H9 (cell line): ENCODE results near the gene BTBD8. TPM values are rescaled to one million over a fixed set of nuclear protein-coding genes. Genes with fewer than 3 reads are reported as not detected.

ENCODE experiments used
- DNase-seq: peaks from one replicate; pipeline ENCODE4 v3.0.0-alpha.2; 2017
- H2AFZ ChIP-seq: one replicate; pipeline ENCODE4 v1.6.1; 2013; ENCODE audit warnings: mild to moderate bottlenecking, low read length, control low read depth, moderate library complexity
- H2AK5ac ChIP-seq: 2 replicates; pipeline ENCODE4 v1.6.1; 2013; ENCODE audit warnings: low read length, control low read depth, mixed read lengths; ENCODE audit not compliant: insufficient read length
- H2BK120ac ChIP-seq: one replicate; pipeline ENCODE4 v1.6.1; 2013; ENCODE audit warnings: low read depth, mild to moderate bottlenecking, low read length, control low read depth, inconsistent platforms; ENCODE audit not compliant: poor library complexity, severe bottlenecking
- H2BK12ac ChIP-seq: 2 replicates; pipeline ENCODE4 v1.6.1; 2013; ENCODE audit warnings: low read length, control low read depth, mixed read lengths, low read depth; ENCODE audit not compliant: insufficient read length
- H2BK15ac ChIP-seq: 2 replicates; pipeline ENCODE4 v1.6.1; 2013; ENCODE audit warnings: low read depth, low read length, control low read depth
- H2BK20ac ChIP-seq: one replicate; pipeline ENCODE4 v1.6.1; 2013; ENCODE audit warnings: low read depth, mild to moderate bottlenecking, low read length, control low read depth, inconsistent platforms; ENCODE audit not compliant: poor library complexity, severe bottlenecking
- H2BK5ac ChIP-seq: 2 replicates; pipeline ENCODE4 v1.6.1; 2013; ENCODE audit warnings: low read length, control low read depth, mixed read lengths; ENCODE audit not compliant: insufficient read length
- H3K14ac ChIP-seq: 2 replicates; pipeline ENCODE4 v1.6.1; 2013; ENCODE audit warnings: low read length, control low read depth; ENCODE audit not compliant: insufficient read depth
- H3K18ac ChIP-seq: 2 replicates; pipeline ENCODE4 v1.6.1; 2013; ENCODE audit warnings: low read depth, mild to moderate bottlenecking, mixed read lengths, low read length, control low read depth; ENCODE audit not compliant: insufficient read length
- H3K23ac ChIP-seq: 2 replicates; pipeline ENCODE4 v1.6.1; 2013; ENCODE audit warnings: low read length, control low read depth, mixed read lengths, low read depth; ENCODE audit not compliant: insufficient read length
- H3K23me2 ChIP-seq: 2 replicates; pipeline ENCODE4 v1.6.1; 2013; ENCODE audit warnings: low read depth, mild to moderate bottlenecking, mixed read lengths, low read length, control low read depth; ENCODE audit not compliant: insufficient read length, poor library complexity, severe bottlenecking
- H3K27ac ChIP-seq: 2 replicates; pipeline ENCODE4 v1.5.1; 2013; ENCODE audit warnings: low read length, control low read depth, mixed read lengths, low read depth; ENCODE audit not compliant: insufficient read length
- H3K27me3 ChIP-seq: 2 replicates; pipeline ENCODE4 v1.6.1; 2013; ENCODE audit warnings: low read length, control low read depth, inconsistent platforms; ENCODE audit not compliant: insufficient read depth
- H3K4ac ChIP-seq: 2 replicates; pipeline ENCODE4 v1.6.1; 2013; ENCODE audit warnings: low read depth, mild to moderate bottlenecking, control low read depth, inconsistent platforms, low read length, moderate library complexity
- H3K4me1 ChIP-seq: 2 replicates; pipeline ENCODE4 v1.6.1; 2013; ENCODE audit warnings: low read length, control low read depth, inconsistent platforms; ENCODE audit not compliant: insufficient read depth
- H3K4me2 ChIP-seq: 2 replicates; pipeline ENCODE4 v1.6.1; 2013; ENCODE audit warnings: low read length, control low read depth, mixed read lengths; ENCODE audit not compliant: insufficient read length, insufficient read depth
- H3K56ac ChIP-seq: 2 replicates; pipeline ENCODE4 v1.6.1; 2013; ENCODE audit warnings: low read depth, mild to moderate bottlenecking, mixed read lengths, low read length, control low read depth; ENCODE audit not compliant: insufficient read length
- H3K79me1 ChIP-seq: 2 replicates; pipeline ENCODE4 v1.6.1; 2013; ENCODE audit warnings: low read depth, mild to moderate bottlenecking, moderate library complexity, low read length, control low read depth, inconsistent platforms; ENCODE audit not compliant: insufficient read depth, poor library complexity, severe bottlenecking
- H3K79me2 ChIP-seq: 2 replicates; pipeline ENCODE4 v1.6.1; 2013; ENCODE audit warnings: low read length, control low read depth, inconsistent platforms; ENCODE audit not compliant: insufficient read depth
- H3K9ac ChIP-seq: 2 replicates; pipeline ENCODE4 v1.6.1; 2013; ENCODE audit warnings: low read length, control low read depth, mixed read lengths; ENCODE audit not compliant: insufficient read length; ENCODE audit errors: extremely low read depth
- H3K9me3 ChIP-seq: one replicate; pipeline ENCODE4 v1.6.1; 2013; ENCODE audit warnings: low read depth, low read length, inconsistent platforms; ENCODE audit not compliant: control insufficient read depth
- H3T11ph ChIP-seq: one replicate; pipeline ENCODE4 v1.6.1; 2013; ENCODE audit warnings: mild to moderate bottlenecking, low read length, control low read depth, inconsistent platforms
- H4K20me1 ChIP-seq: one replicate; pipeline ENCODE4 v1.6.1; 2013; ENCODE audit not compliant: control insufficient read depth, insufficient read length, insufficient read depth
- H4K5ac ChIP-seq: 2 replicates; pipeline ENCODE4 v1.6.1; 2013; ENCODE audit warnings: low read depth, mild to moderate bottlenecking, mixed read lengths, low read length, control low read depth; ENCODE audit not compliant: insufficient read length
- H4K8ac ChIP-seq: replicated peaks from 2 replicates; pipeline ENCODE4 v1.6.1; 2013; ENCODE audit warnings: low read length, control low read depth, mixed read lengths, low read depth; ENCODE audit not compliant: insufficient read length
- H4K91ac ChIP-seq: 2 replicates; pipeline ENCODE4 v1.6.1; 2013; ENCODE audit warnings: low read depth, mild to moderate bottlenecking, moderate library complexity, mixed read lengths, low read length, control low read depth; ENCODE audit not compliant: insufficient read length
- H3K27ac Mint-ChIP-seq, 3 experiments: 2 replicates in 2 of 3; 3 replicates in 1 of 3; pipeline ENCODE4 v1.8.0; 2020 to 2021; ENCODE audit warnings: mixed read lengths in 3 of 3, mild to moderate bottlenecking in 1 of 3, moderate library complexity in 1 of 3
- H3K27me3 Mint-ChIP-seq: 2 replicates; pipeline ENCODE4 v1.8.0; 2021; ENCODE audit warnings: low read depth, mild to moderate bottlenecking, moderate library complexity, mixed read lengths
- H3K36me3 Mint-ChIP-seq, 3 experiments: 2 replicates in 2 of 3; 3 replicates in 1 of 3; pipeline ENCODE4 v1.8.0; 2020 to 2021; ENCODE audit warnings: low read depth in 3 of 3, mixed read lengths in 3 of 3; ENCODE audit not compliant: insufficient read depth in 1 of 3
- H3K4me1 Mint-ChIP-seq, 2 experiments: 2 replicates each; pipeline ENCODE4 v1.8.0; 2020; ENCODE audit warnings: mixed read lengths in 2 of 2
- H3K4me3 Mint-ChIP-seq, 2 experiments: 2 replicates in 1 of 2; 3 replicates in 1 of 2; pipeline ENCODE4 v1.8.0; 2020 to 2021; ENCODE audit warnings: mild to moderate bottlenecking in 2 of 2, mixed read lengths in 2 of 2, moderate library complexity in 1 of 2
- H3K9me3 Mint-ChIP-seq, 2 experiments: 2 replicates in 1 of 2; 3 replicates in 1 of 2; pipeline ENCODE4 v1.8.0; 2020; ENCODE audit warnings: mild to moderate bottlenecking in 2 of 2, mixed read lengths in 2 of 2, moderate library complexity in 1 of 2
- CTCF ChIP-seq: fragments of 200-600 bp; sonication (generic); conservative IDR thresholded peaks from 3 replicates; pipeline ENCODE4 v1.8.0; 2021; ENCODE audit warnings: antibody characterized with exemption, mild to moderate bottlenecking
- WGBS: extraction: QIAGEN DNeasy Blood & Tissue Kit; methylation state at CpG from one replicate; pipeline ENCODE4 v1.1.7; 2013; ENCODE audit warnings: missing lambda C conversion rate, low lambda C conversion rate, mixed read lengths; ENCODE audit not compliant: insufficient read length; ENCODE audit errors: extremely low coverage; 5-methylcytosine and 5-hydroxymethylcytosine counted together
- total RNA-seq: library from RNA; stranded (reverse); gene quantifications from 2 replicates; pipeline ENCODE4 v1.2.1, GENCODE V29; 2021

BTBD8 gene
- total RNA-seq, 1 experiment from 2014 or later: 1.4 TPM

- no CpG with 5 or more reads among the region's 3 CpGs for WGBS
- Histone ChIP-seq H3K79me2 (no peaks in the 10 kb centered on the region), H2BK5ac (no peak overlapping the region), H3K14ac (no peak overlapping the region), H2BK12ac (no peak overlapping the region), H2BK120ac (no peak overlapping the region), H2BK20ac (no peak overlapping the region), H3K4me2 (no peak overlapping the region), H3K18ac (no peak overlapping the region), H2AFZ (no peak overlapping the region), H3K79me1 (no peaks in the 10 kb centered on the region), H4K91ac (no peak overlapping the region), H3K4me1 (no peaks in the 10 kb centered on the region), H2BK15ac (no peak overlapping the region), H3K9me3 (no peaks in the 10 kb centered on the region), H4K20me1 (no peaks in the 10 kb centered on the region), H3K4ac (no peak overlapping the region), H4K5ac (no peak overlapping the region), H3K23me2 (no peaks in the 10 kb centered on the region), H3K27ac (no peak overlapping the region), H2AK5ac (no peak overlapping the region), H3K27me3 (no peaks in the 10 kb centered on the region), H4K8ac (no peak overlapping the region), H3K56ac (no peak overlapping the region), H3T11ph (no peak overlapping the region), H3K23ac (no peak overlapping the region), H3K9ac (no peak overlapping the region)
- no peaks in the 10 kb centered on the region for H3K4me1 Mint-ChIP-seq
- H3K27me3 Mint-ChIP-seq: no peaks in the 10 kb centered on the region
- H3K27ac Mint-ChIP-seq: no peak overlapping the region
- DNase-seq: no peak
- peaks cover 0 to 3% of the 10 kb centered on the region in 2 experiments; a peak in 1 of 5 replicates for H3K9me3 Mint-ChIP-seq
- peak; percentile 48; the same call in 2 of the 3 replicates for TF ChIP-seq CTCF
- H3K36me3 Mint-ChIP-seq: no peaks in the 10 kb centered on the region
- H3K4me3 Mint-ChIP-seq: no peak overlapping the region
Measured at GRCh38 chr1:92065042-92065441, 15.1 kb upstream of the BTBD8 start.
